DND-41 (cell line): ENCODE measurements around the gene DCAF15.

Experiments used
- CTCF ChIP-seq: IDR thresholded peaks from 2 replicates; pipeline ENCODE4 v1.5.1; 2012; ENCODE audit warnings: borderline replicate concordance, low read length, moderate library complexity, mild to moderate bottlenecking; ENCODE audit not compliant: poor library complexity, severe bottlenecking; ENCODE audit errors: extremely low read depth
- EZH2 ChIP-seq: IDR thresholded peaks from 3 replicates; pipeline ENCODE4 v1.6.1; 2012; ENCODE audit warnings: borderline replicate concordance, low read depth, mild to moderate bottlenecking, moderate library complexity, low read length, inconsistent platforms; ENCODE audit not compliant: severe bottlenecking

GRCh38 chr19:13906521-13906904, 45.8 kb upstream of the DCAF15 start:
- no peak for TF ChIP-seq CTCF
- no peak for TF ChIP-seq EZH2
